Measurements from ENCODE around the gene LRFN4. TPM values are rescaled to one million over a fixed set of nuclear protein-coding genes. Genes with fewer than 3 reads are reported as not detected.

The LRFN4 gene
- total RNA-seq, 1 donor from 2014 or later, result 22.0 TPM

Other genes with a start within 250 kb of the LRFN4 start
- gene RBM14, start 240.4 kb upstream of the LRFN4 start, total RNA-seq, result 177 and 178 TPM in 2 replicates
- 123 and 131 TPM in 2 replicates for gene RBM4, start 218.4 kb upstream of the LRFN4 start, total RNA-seq
- gene RBM4B, start 179.2 kb upstream of the LRFN4 start, total RNA-seq, result 20.2 and 20.5 TPM in 2 replicates
- gene SPTBN2, start 127.8 kb upstream of the LRFN4 start, total RNA-seq, result 0.61 and 0.80 TPM in 2 replicates
- gene RCE1, start 13.6 kb upstream of the LRFN4 start, total RNA-seq, result 25.5 and 27.6 TPM in 2 replicates
- gene PC, start 101.3 kb downstream of the LRFN4 start, total RNA-seq, result 12.7 and 14.1 TPM in 2 replicates
- gene C11orf86, start 118.2 kb downstream of the LRFN4 start, total RNA-seq, result not detected in 2 replicates
- gene SYT12, start 166.1 kb downstream of the LRFN4 start, total RNA-seq, result not detected in 2 replicates
- gene RHOD, start 199.8 kb downstream of the LRFN4 start, total RNA-seq, result 0.27 TPM in 1 of 2 replicates, not detected in the other

Data from T-helper 2 cell treated with Interferon-gamma antibody and Interleukin-4, amounts not matched to agents 100 ng/mL and 5 ng/mL, for 36 hours (primary cell).